Lung microvascular endothelial cell (primary cell): ENCODE results near the gene FRMD3. TPM values are rescaled to one million over a fixed set of nuclear protein-coding genes. Genes with fewer than 3 reads are reported as not detected.

ENCODE experiments used
- DNase-seq, 2 donors: peaks; one replicate each; pipeline versions ENCODE4 v3.0.0 to v3.0.0-alpha.2; 2010; ENCODE audit warnings: low read depth in 2 of 2
- total RNA-seq: library from RNA; depleted of rRNA; stranded (reverse); fragments of >200 nt; gene quantifications from 2 replicates; pipeline ENCODE4 v1.2.1, GENCODE V29; 2014

Gene FRMD3
- total RNA-seq, 1 donor from 2014 or later = 2.4 TPM

DNA sequence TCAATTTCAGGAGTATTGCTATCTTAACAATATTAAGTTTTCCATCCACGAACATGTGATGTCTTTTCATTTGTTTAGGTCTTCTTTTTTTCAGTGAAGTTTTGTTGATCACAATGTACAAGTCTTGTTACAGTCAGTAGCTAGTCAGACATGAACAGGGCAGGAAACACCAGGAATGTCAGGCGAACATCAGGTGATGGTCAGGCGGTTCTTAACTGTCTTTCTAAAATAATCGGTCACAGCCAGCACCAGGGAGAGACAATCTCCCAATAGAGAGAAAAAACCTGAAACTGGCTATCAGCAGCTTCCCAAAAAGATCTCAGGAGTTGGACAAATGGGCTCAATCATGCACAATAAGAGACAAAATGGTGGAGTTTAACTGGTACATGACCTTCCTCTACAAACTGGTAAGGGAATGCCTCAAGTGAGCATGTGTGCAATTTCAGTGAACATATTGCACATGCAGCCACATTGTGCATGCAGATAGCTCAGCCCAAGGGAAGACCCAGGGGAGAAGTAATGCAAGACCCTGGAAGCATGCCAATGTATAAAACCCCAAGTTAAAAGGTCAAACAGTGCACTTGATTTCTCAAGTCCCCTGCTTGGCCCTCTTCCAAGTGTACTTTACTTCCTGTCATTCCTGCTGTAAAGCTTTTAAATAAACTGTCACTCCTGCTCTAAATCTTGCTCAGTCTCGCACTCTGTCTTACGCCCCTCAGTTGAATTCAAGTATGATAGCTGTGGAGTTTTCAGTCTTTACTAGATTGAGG, 299.1 kb downstream of the FRMD3 start:
- no peak for DNase-seq

DNA sequence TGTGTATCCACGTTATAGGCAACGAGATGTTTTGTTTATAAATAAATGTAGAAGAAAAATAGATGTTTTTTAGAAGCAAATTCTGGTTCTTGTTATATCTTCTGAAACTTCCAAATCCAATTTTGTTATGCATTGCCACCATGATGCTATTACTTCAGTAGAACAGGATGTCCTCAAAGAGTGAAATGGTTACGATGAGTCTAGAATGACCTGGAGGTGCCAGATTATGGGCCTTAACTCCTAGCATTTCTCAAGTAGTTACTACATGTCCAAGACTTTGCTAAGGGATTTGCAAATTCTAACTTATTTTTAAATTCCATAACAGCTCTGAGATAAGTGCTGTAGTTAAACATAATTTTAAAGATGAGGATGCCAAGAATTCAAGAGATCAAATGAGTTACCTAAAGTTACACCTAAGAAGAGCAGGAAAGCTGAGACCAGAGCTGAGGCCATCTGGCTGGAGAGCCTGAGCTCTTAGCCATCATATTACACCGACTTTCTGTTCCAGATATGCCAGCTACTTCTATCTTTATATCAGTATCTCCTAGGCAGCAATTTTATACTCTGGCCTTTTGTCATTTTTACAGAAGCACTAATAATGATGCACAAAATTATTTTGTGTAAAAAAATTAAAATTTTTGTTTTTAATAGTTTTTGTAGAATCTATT, 302.0 kb downstream of the FRMD3 start:
- DNase-seq = no peak

DNA sequence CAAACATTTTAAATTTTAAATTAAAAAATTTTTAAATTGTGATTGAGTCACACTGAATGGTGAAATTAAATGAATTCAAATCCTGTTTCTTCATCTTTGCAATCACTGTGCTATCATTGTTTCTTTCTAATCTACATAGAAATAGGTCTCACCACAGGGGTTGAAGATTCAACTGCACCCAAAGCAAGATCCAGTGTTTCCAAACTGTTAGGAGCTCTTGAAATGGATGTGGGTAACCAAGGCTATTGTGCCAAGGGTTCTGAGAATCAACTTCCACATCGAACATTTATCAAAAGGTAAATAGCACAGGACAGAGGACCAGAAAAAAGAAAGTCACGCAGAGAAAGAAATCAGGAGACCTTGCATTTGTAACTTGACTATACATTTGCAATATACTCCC, 302.7 kb downstream of the FRMD3 start:
- no peak for DNase-seq

DNA sequence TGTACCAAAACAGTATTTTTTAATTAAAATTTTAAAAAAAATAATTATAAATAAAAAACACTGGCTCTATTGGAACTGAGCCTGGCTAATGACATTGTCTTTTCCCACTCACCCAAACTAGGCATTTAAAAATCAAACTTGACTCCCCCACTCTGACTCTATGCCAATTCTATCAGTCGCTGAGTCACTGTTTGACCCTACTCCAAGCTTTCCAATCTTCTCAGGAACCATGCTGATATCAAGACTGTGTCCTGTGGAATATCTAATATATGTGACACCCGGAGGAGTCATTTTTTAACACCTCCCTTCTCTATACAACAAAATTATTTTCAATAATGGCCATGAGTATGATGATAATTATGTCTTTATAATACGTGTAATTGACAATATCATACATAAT, 303.7 kb downstream of the FRMD3 start:
- DNase-seq = no peak

DNA sequence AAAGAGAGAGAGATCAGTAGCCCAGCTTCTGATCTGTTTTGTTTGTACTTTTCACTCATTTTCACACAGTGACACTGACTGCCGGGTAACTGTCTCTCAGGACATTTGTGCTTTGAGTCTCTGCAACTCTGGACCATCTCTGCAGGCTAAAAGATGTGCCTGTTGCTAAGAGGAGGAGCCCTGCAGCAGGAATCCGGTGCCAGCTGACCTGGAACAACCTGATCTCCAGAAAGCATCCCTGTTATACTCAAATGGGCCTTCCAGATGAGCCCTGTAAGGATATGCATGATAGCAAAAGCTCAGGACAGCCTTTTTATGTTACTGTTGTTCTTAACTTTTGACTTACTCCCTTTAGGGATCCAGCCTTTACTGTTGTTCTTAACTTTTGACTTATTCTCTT, 304.6 kb downstream of the FRMD3 start:
- no peak for DNase-seq

DNA sequence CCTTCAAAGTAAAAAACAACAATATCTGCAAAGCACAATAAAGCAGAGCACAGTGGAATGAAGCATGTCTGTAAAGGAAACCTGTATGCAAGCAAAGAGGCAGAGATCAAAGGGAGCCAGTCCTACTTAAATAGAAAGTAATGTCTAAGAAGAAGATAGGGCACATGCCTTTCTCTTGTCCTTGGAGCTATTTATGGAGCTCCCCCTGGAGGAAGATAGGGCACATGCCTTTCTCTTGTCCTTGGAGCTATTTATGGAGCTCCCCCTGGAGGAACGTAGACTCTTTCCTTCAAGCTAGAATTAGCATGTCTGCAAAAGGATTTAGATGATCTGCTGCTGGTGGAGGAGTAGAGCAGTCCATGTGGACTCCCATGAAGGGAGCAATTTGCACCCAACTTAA, 307.2 kb downstream of the FRMD3 start:
- DNase-seq = peak in 1 of 2 donors; percentile 59

DNA sequence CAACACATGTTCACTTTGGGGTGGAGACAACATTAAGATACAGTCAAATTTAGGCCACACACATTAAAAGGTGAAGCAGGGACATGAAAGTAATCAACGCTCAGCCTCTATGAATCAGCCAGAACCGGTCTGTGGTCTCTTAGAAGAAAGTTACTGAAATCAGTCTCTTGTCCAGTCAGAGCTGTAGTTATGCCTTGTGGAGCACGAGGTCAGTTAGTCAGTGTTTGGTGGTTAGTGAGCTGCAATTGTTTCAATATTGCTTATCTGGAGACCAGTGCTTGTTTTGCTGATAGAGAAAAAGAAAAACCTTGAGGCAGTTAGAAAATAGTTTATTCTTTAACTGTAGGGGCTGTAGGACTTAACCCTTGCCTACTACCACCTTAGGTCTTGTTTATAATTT, 317.5 kb downstream of the FRMD3 start:
- DNase-seq = peak; percentile 22 to 70

DNA sequence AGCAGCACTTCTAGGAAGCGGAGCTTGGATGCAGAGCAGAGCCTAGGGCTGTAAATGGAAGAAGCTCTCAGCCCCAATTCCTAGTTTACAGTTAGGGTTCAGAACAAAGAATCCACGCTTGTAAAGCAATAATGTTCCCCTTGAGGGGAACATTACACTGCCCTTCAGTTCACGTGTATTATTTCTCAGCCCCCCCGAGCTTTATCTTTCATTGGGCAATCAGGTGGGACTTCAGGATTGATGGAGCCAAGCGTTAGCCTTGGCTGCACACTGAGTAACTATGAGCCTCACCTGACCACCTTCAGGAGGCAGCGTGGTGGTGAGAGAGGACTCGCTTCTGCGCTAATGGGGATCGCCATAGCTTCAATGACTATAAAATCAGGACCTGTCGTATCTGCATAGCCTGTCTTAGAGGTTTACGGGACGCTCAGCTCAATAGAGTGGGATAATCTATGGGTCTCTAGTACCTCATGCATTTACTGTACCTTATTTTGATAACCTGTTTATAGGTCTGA, 318.2 kb downstream of the FRMD3 start:
- DNase-seq = no peak

DNA sequence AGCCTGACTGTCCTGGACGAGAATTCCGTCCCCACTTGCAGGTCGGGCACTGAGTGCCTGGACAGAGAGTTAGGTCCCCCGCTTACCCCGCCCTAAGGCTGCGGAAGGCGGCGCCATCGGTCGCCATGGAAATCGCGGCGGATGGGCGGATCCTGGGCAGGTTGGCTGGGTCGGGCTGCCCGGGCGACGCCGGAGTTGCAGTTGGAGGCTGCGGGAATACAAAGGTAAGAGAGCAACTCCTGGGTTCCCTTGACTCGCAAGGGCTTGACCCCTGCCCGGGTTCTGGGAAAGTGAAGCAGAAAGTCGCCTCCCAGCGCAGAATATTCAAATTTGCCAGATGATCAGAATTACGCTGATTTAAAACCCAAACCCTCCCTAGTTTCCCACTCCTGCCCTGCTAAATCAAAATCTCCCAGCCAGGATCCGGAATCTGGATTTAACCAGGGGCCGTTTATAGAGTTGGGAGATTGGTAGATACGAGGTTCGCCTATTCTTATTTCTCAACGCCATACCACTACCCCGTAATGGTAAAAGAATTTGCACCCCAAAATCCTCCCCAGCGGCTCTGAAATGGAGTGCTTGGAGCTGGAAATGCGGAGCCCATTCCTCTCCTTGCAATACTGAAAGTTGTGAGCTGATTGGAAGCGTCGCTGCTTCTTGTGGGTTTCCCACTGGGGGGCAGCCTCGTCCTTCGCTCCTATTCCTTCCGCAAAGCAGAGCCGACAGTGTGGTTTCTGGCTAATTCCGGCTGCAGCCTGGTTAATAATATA, 318.9 kb downstream of the FRMD3 start:
- peak; percentile 86 to 87 for DNase-seq

DNA sequence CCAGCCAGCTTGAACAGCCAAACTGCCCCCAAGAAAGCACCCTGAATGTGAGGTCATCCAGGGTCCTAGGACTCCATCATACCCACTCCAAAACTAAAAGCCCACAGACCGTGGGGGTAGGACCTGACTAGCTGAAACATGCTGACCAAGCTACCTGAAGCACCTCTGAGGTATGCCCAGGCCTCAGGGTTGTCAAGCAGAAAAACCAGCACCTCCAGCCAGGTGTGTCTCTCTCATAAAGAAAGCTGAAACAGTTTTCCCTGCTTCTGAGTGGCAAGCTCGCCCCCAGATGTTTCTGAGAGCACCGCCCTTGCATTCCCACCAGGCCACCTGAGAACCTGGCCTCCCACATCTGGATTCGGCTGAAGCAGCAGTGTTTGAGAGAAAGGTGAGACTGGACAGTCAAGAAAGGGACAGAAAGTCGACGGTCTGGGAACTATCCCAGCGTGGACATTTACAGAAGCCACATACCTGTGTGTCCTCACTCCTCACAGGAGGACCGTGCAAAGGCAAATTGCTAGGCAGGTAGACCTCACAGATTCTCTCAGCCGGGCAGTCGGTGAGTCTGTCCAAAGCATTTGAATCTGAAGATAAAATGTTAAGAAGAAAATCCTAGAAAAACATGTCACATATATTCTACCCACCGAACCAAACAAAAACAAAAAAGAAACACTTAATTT, 319.6 kb downstream of the FRMD3 start:
- DNase-seq = no peak

DNA sequence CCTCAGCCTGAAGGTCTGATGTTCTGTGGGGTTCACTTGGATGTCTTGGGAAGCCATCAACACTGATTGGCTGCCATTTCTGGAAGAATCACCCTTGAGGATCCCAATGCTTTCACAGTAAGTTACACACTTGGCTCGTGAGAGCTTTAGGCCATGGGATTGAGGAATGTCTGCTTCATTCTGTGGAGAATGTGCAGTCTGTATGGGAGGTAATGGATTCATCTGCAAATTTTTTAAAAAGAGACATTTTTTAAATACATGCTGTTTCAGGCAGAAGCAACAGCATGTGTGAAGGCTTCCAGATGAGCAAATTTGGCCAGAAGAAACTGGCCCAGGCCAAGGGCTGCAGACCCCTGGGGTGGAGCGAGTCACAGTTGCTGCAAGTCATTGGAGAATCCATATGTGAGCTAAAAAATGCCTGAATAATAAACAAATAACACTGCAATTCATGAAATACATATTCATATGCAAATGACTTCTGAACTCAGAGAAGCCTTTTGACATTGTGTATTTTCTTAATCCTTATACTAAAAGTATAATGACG, 328.9 kb downstream of the FRMD3 start:
- DNase-seq = no peak

DNA sequence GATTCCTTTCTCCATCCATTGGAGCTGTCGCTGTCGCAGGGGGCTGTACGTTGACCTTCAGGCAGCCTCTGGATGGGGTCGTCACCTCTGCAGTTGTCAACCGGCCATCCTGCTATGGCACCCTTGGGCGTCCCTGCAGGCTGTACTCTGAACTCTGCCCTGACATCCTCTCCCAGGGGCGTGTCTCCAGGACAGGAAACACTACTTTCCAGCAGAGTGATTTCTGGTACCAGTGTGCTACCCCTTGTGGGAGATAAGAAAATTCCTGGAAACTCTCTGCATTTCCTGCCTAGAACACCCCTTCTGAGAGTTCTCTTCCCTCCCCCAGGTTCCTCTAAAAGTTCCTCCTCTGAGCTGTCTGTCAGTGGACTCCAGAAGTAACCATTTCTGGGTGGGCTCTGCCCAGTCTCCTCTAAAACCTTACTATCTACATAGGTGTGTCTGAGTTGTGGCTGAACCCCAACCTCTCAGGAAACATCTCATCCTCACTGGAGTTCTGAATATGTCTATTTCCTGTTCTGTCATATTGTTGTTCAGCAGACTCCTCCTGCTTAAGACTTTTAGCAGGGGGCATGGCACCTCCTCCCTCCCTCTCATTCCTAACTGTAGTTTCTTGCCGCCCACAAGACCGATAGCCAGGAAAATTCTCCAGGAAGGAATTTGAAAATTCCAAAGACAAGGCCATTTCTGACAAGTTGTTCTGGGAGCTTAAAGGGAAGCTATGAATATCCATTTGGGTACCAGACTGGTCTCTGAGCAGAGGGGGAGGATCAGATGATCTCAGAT, 329.9 kb downstream of the FRMD3 start:
- peak in 1 of 2 donors; percentile 11 for DNase-seq

DNA sequence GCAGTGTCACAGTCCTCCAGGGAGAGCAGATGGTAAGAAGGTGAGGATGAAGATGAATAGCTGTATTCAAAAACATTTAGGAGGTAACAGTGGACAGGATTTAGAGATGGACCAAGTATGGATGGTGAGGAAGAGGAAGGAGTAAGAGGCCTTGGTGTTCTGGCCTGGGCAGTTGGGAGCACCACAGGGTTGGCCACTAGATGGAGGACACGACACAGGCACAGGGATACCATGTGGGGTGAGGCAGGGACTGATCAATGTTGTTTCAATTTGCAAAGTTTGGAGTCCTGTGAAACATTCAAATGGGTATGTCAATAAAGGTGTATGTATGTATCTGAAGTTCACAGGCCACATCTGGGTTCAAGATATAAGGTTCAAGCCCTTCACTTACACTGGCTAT, 334.2 kb downstream of the FRMD3 start:
- DNase-seq = no peak

DNA sequence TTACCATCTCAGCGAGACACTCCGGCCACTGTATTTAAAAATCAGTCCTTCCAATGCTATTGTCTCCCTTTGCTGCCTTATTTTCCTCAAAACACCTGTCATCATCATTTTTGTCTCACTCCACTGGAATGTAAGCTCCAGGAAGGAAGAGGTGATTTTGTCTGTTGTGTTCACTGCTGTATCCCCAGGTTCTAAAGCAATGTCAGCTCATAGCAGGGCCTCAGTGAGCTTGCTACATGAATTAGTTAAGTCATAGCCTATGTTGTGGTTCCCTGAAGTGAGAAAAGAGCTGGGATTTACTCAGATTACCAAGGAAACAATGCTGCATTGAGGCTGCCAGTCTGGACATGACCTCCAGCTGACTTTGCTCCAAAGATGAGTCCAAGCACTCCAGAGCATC, 337.7 kb downstream of the FRMD3 start:
- DNase-seq = no peak

DNA sequence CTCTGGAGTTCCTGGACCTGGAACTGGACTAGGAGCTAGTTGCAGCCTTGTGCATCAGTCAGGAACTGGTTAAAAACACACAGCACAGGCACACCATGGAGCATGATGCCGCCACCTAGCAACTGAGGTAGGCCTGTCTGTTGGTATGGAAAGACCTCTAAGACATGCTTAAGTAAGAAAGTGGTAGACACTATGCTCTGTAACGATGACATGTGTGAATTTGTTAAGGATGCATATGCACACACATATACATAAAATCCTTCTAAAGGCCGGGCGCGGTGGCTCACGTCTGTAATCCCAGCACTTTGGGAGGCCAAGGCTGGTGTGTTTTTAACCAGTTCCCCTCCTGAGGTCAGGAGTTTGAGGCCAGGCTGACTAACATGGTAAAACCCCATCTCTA, 338.4 kb downstream of the FRMD3 start:
- no peak for DNase-seq

DNA sequence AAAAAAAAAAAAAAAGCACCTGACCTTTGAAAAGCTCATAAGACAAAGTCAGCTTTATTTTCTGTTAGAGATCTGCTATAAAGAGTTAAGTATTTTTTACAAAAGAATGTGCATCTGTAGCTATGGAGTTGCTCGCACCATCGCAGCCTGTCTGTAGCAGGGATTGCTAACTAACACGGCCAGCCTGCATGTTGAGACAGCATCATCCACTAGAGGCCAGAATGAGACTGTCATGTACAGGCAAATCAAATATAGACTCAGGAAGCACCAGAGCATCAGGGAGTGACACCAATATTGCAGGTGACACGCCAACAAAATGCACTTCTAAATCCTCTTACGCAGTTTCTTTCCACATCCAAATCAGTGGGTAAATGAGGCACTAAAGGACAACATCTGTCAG, 339.0 kb downstream of the FRMD3 start:
- DNase-seq = peak; percentile 50 to 82

DNA sequence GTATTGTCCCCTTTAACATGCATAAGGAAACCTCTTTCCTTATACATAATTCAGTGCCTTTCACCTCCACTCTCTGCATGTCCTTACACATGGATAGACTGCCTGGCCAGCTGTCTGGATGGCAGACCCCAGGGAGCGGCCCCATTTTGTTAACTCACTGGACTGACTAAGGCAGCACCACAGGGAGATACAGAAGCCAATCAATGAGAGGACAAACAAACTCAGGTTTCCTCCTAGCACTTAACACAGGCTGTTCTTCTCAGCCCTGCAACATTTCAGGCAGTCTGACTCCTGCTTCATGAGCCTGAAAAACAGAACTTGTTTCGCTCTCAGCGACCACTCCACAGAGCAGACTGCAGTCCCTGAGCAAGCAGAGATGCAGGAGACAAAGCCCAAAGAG, 339.8 kb downstream of the FRMD3 start:
- DNase-seq = no peak

DNA sequence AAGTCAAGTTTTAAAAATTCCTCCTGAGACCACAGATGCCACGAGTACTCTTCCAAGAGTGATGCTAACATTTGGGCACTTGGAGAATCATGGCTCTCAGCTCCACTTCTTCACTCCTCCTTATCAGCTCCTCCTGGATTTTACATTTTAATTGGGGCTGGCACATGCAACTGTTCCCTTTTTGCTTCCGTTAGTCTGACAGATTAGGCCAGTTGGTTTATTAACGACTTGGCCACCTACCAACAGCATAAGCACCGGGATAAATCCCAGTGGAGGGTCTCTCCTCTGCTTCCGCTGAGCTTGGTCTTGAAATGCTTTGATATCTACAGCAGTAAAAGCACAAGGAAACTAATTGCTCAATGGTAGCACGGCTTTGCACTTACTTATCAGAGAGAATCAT, 340.6 kb downstream of the FRMD3 start:
- DNase-seq = no peak

DNA sequence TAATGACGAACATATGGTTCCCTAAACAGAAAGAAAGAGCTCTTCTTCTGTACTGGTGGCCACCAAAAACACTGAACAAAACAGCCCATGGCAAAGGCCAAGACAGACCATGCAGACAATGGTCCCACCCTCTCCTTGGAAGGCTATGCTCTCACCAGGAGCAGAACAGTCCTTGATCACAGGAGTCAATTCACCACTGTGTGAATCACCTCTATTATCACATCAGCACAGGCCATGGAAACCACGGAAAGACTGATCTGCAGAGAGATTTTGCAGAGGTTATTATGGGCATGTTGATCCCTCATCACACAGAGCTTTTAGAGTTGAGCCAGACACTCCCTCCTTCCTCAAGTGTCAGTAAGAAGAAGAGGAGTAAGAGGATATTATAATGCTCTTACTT, 341.3 kb downstream of the FRMD3 start:
- DNase-seq = no peak
